Sigmoid colon (tissue), 7 donors: ENCODE results near the gene ID3. TPM values are rescaled to one million over a fixed set of nuclear protein-coding genes. Genes with fewer than 3 reads are reported as not detected.

ENCODE experiments used
- DNase-seq: peaks from one replicate; pipeline ENCODE4 v3.0.0-alpha.2; 2019
- H3K27ac ChIP-seq, 4 donors: fragments of 200-600 bp; sonication (generic); one replicate each; pipeline ENCODE4 v1.5.1; 2016 to 2019; ENCODE audit warnings: mild to moderate bottlenecking in 1 of 4
- H3K27me3 ChIP-seq, 3 donors: fragments of 200-600 bp; sonication (generic); one replicate each; pipeline ENCODE4 v1.5.1; 2019; ENCODE audit warnings: mild to moderate bottlenecking in 1 of 3
- H3K36me3 ChIP-seq, 4 donors: fragments of 200-600 bp; sonication (generic); one replicate each; pipeline ENCODE4 v1.5.1; 2016 to 2019
- H3K4me1 ChIP-seq, 4 donors: fragments of 200-600 bp; sonication (generic); one replicate each; pipeline ENCODE4 v1.5.1; 2017 to 2019
- H3K4me3 ChIP-seq, 4 donors: fragments of 200-600 bp; sonication (generic); one replicate each; pipeline ENCODE4 v1.5.1; 2017 to 2019; ENCODE audit warnings: mild to moderate bottlenecking in 2 of 4, moderate library complexity in 1 of 4
- H3K9me3 ChIP-seq, 4 donors: fragments of 200-600 bp in 3 of 4; sonication (generic) in 3 of 4; one replicate each; pipeline versions ENCODE4 v1.5.1 to v1.6.1; 2013 to 2019
- CTCF ChIP-seq, 4 experiments: fragments of 450-650 bp in 3 of 4; fragments of 200-600 bp in 1 of 4; IDR thresholded peaks; one replicate each; pipeline ENCODE4 v1.5.1; 2016 to 2019; ENCODE audit warnings: antibody characterized with exemption in 4 of 4, mild to moderate bottlenecking in 3 of 4, moderate library complexity in 2 of 4
- EP300 ChIP-seq, 4 donors: sonication (generic); formaldehyde crosslinking; IDR thresholded peaks; one replicate each; pipeline ENCODE4 v1.6.1; 2017; ENCODE audit warnings: antibody characterized with exemption in 4 of 4
- POLR2A ChIP-seq, 2 donors: fragments of 450-650 bp; IDR thresholded peaks; one replicate each; pipeline ENCODE4 v1.6.1; 2016; ENCODE audit warnings: antibody characterized with exemption in 2 of 2, mild to moderate bottlenecking in 2 of 2, moderate library complexity in 2 of 2
- POLR2AphosphoS5 ChIP-seq, 4 donors: sonication (generic); formaldehyde crosslinking; IDR thresholded peaks; one replicate each; pipeline ENCODE4 v1.6.1; 2017; ENCODE audit warnings: antibody characterized with exemption in 4 of 4
- WGBS, 2 donors: extraction: QIAGEN DNeasy Blood & Tissue Kit; methylation state at CpG; one replicate each; pipeline ENCODE4 v1.1.7; 2013; 5-methylcytosine and 5-hydroxymethylcytosine counted together
- intact Hi-C: fragments of 100-400 bp; cut with DNase I; formaldehyde crosslinking; loops from one replicate; pipeline ENCODE4 v1.15.1; 2023
- polyA plus RNA-seq, 3 donors: library from polyadenylated mRNA; stranded (reverse); fragments of 200-250 nt; gene quantifications; one replicate each; pipeline ENCODE4 v1.2.3, GENCODE V29; 2013
- total RNA-seq, 4 donors: library from RNA; depleted of rRNA; stranded (reverse); fragments of >200 nt; gene quantifications; one replicate each; pipeline ENCODE4 v1.1.0, GENCODE V29; 2016
- donor health status: healthy with polysubstance abuse.
- donor health status: Bipolar disorder and iron deficiency.
- donor health status: healthy.

ID3 gene
- total and polyA plus RNA-seq, 7 donors, result 72.1 to 232 (median 114) TPM

- intact Hi-C loops, result no loop called here
- no peak for TF ChIP-seq CTCF (IDR thresholded peaks at IDR 0.05)
- no peak for TF ChIP-seq POLR2AphosphoS5 (IDR thresholded peaks at IDR 0.05)
- TF ChIP-seq EP300 (IDR thresholded peaks at IDR 0.05), result no peak
- TF ChIP-seq POLR2A (IDR thresholded peaks at IDR 0.05), result no peak
- 67 to 88% methylated on average over 7 of the region's 7 CpGs for WGBS, 2 donors
These were observed 35.6 kb upstream of the ID3 start for GRCh38 chr1:23594927-23595353.

GRCh38 chr1:23594149-23594907, 35.0 kb upstream of the ID3 start:
- Histone ChIP-seq H3K9me3 (no peaks in the 10 kb centered on the region), H3K36me3 (no peaks in the 10 kb centered on the region), H3K4me1 (no peaks in the 10 kb centered on the region), H3K27ac (no peak overlapping the region), H3K27me3 (no peaks in the 10 kb centered on the region), H3K4me3 (no peak overlapping the region)
- no peak for DNase-seq
- intact Hi-C loops, result no loop called here
- 87 to 94% methylated on average over 3 of the region's 3 CpGs for WGBS, 2 donors
- no peak for TF ChIP-seq EP300 (IDR thresholded peaks at IDR 0.05)
- no peak for TF ChIP-seq CTCF (IDR thresholded peaks at IDR 0.05)
- no peak for TF ChIP-seq POLR2AphosphoS5 (IDR thresholded peaks at IDR 0.05)
- TF ChIP-seq POLR2A (IDR thresholded peaks at IDR 0.05), result no peak

More at GRCh38 chr1:23594927-23595353, 35.6 kb upstream of the ID3 start:
- Histone ChIP-seq H3K9me3 (no peaks in the 10 kb centered on the region), H3K36me3 (no peaks in the 10 kb centered on the region), H3K27me3 (no peaks in the 10 kb centered on the region), H3K4me1 (no peaks in the 10 kb centered on the region), H3K27ac (no peak overlapping the region), H3K4me3 (no peak overlapping the region)
- DNase-seq, result no peak

- Histone ChIP-seq H3K36me3 (no peaks in the 10 kb centered on the region), H3K9me3 (no peaks in the 10 kb centered on the region), H3K27me3 (no peaks in the 10 kb centered on the region), H3K4me3 (no peak overlapping the region), H3K27ac (no peak overlapping the region), H3K4me1 (no peaks in the 10 kb centered on the region)
- intact Hi-C loops, result no loop called here
- no peak for DNase-seq
- 39 to 50% methylated on average over 6 of the region's 6 CpGs for WGBS, 2 donors
- TF ChIP-seq EP300 (IDR thresholded peaks at IDR 0.05) (no peak), POLR2AphosphoS5 (IDR thresholded peaks at IDR 0.05) (no peak), POLR2A (IDR thresholded peaks at IDR 0.05) (no peak), CTCF (IDR thresholded peaks at IDR 0.05) (no peak)
These were observed 34.4 kb upstream of the ID3 start for GRCh38 chr1:23593556-23594148.

GRCh38 chr1:23593042-23593521, 33.8 kb upstream of the ID3 start:
- H3K27ac ChIP-seq, result no peak overlapping the region
- 79 to 80% methylated on average over 5 of the region's 5 CpGs for WGBS, 2 donors
- no peak overlapping the region for H3K4me3 ChIP-seq
- H3K36me3 ChIP-seq, result no peaks in the 10 kb centered on the region
- H3K27me3 ChIP-seq, result no peaks in the 10 kb centered on the region
- no peak for DNase-seq
- no peaks in the 10 kb centered on the region for H3K4me1 ChIP-seq
- intact Hi-C loops, result no loop called here
- TF ChIP-seq CTCF (IDR thresholded peaks at IDR 0.05) (no peak), EP300 (IDR thresholded peaks at IDR 0.05) (no peak), POLR2AphosphoS5 (IDR thresholded peaks at IDR 0.05) (no peak), POLR2A (IDR thresholded peaks at IDR 0.05) (no peak)
- H3K9me3 ChIP-seq, result no peaks in the 10 kb centered on the region
